Testis (tissue), 2 donors: ENCODE results near the gene METAP1D.

Experiments used
- CTCF ChIP-seq, 3 experiments: fragments of 450-650 bp in 2 of 3; fragments of 200-600 bp in 1 of 3; sonication (generic) in 1 of 3; IDR thresholded peaks; one replicate each; pipeline ENCODE4 v1.5.1; 2016 to 2019; ENCODE audit warnings: antibody characterized with exemption in 3 of 3, mild to moderate bottlenecking in 2 of 3, moderate library complexity in 1 of 3
- POLR2A ChIP-seq: fragments of 450-650 bp; IDR thresholded peaks from one replicate; pipeline ENCODE4 v1.6.1; 2017; ENCODE audit warnings: antibody characterized with exemption, mild to moderate bottlenecking, moderate library complexity

DNA sequence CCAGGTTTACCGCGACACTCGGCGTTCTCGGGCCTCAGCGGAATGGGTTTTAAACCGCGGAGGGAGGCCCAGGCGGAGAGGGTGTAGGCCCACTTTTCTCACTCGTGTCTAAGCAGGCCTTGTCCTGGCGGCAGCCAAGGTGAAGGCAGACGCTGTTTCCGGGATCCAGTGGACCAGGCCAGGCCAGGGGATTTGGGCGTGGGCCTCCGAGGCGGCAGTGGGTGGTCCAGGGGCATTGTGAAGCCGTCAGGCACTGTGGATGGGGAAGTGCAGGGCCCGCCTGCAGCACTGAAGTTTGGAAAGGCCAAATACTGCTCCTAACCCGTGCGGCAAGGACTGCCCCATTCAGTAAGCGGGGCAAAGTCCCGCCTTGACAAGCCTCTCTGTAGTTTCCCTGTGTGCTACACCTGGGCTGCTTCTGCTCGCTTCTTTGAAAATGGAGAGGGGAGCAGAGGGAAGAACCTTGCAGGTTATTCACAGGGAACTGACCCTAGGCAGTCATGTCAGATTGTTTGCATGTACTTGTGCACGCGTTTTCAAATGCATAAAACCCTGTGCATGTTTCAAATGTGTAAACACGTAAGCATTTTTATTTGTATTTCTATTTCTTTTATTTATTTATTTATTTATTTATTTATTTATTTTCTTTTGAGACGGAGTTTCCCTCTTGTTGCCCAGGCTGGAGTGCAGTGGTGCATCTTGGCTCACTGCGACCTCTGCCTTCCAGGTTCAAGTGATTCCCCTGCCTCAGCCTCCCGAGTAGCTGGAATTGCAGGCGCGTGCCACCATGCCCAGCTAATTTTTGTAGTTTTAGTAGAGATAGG, 110.4 kb downstream of the METAP1D start:
- TF ChIP-seq CTCF (IDR thresholded peaks at IDR 0.05): no peak
- no peak for TF ChIP-seq POLR2A
